OCI-LY7 (cell line): ENCODE measurements around the gene FAM187B.

Source experiments
- EZH2phosphoT487 ChIP-seq: fragments of 200-600 bp; sonication (generic); IDR thresholded peaks from 2 replicates; pipeline ENCODE4 v1.6.1; 2018; ENCODE audit warnings: low read depth, borderline replicate concordance, mild to moderate bottlenecking, mixed run types, antibody characterized with exemption, low read length, moderate library complexity, mixed read lengths
- TF ChIP-seq, protein P1 (sequence below): fragments of 200-600 bp; sonication (generic); conservative IDR thresholded peaks from 2 replicates; pipeline ENCODE4 v1.5.1; 2014; ENCODE audit warnings: mild to moderate bottlenecking, antibody characterized with exemption, low read length, moderate library complexity, mixed read lengths

DNA sequence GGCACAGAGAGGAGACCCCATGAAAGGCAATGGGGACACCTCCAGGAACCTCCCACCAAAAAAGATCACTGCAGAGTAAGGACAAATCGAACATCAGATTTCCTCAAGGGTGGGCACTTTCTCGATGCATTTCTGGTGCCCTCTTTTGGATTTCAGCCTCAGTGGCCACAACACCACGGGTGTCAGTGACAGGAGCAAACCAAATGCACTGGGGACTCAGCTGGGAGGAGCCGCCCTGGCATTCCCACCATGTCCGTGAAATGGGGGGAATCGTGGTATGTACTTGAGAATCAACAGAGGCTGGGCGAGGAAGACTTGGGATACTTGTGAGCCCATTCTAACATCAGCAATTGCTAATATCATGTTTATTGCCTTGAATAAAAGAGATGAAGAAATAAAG is 16.3 kb downstream of the FAM187B start:
- TF ChIP-seq, protein P1, sequence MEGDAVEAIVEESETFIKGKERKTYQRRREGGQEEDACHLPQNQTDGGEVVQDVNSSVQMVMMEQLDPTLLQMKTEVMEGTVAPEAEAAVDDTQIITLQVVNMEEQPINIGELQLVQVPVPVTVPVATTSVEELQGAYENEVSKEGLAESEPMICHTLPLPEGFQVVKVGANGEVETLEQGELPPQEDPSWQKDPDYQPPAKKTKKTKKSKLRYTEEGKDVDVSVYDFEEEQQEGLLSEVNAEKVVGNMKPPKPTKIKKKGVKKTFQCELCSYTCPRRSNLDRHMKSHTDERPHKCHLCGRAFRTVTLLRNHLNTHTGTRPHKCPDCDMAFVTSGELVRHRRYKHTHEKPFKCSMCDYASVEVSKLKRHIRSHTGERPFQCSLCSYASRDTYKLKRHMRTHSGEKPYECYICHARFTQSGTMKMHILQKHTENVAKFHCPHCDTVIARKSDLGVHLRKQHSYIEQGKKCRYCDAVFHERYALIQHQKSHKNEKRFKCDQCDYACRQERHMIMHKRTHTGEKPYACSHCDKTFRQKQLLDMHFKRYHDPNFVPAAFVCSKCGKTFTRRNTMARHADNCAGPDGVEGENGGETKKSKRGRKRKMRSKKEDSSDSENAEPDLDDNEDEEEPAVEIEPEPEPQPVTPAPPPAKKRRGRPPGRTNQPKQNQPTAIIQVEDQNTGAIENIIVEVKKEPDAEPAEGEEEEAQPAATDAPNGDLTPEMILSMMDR = peak; percentile 9; the same call in 1 of the 2 replicates
- TF ChIP-seq EZH2phosphoT487 = no peak
